ENCODE data around the gene FCN1.

Gene FCN1

DNA sequence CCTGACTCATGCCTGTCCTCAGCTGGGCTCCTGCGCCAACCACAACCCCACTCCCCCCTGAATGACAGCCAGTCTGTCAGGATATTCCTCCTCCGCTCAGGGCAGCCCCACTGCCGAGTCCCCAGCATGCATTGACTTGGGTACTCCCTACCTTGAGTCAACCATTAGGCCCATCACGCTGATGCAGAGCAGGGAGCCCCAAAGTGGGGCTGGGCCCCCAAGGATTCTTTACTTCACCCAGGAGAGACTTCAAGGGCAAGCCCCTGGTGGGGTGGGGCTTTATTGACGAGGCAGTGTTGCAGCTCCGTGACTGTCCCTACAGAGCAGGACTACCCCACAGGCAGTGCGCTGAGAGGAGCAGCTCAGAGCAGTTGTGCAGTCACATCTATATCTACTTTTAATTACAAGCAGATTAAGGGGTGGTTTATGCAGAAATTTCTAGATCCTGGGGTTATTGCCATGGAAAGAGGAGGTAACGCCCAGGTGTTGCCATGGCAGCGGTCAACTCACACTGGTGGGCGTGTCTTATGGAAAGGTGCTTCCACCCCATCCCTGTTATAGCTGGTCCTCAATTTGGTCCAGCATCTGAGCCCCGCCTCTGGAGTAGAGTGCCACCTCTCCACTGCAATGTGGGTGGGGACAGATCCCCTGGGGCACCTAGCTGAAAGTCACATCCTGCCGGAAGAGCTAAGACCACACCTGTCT, 32.1 kb upstream of the FCN1 start:
- Histone ChIP-seq H3K27ac (ENCODE audit: low read length) (no peak overlapping the region), H3K36me3 (ENCODE audit: insufficient read depth, low read depth, low read length) (no peaks in the 10 kb centered on the region), H3K27me3 (ENCODE audit: insufficient read depth, low read length) (no peaks in the 10 kb centered on the region), H3K4me3 (ENCODE audit: low read length) (no peak overlapping the region), H3K9ac (ENCODE audit: low read depth, low read length) (no peak overlapping the region), H3K4me1 (ENCODE audit: insufficient read depth, low read length) (no peaks in the 10 kb centered on the region; the same call in 1 of the 2 replicates), H3K9me3 (ENCODE audit: insufficient read depth, low read depth, low read length) (no peaks in the 10 kb centered on the region; the same call in 1 of the 2 replicates)

DNA sequence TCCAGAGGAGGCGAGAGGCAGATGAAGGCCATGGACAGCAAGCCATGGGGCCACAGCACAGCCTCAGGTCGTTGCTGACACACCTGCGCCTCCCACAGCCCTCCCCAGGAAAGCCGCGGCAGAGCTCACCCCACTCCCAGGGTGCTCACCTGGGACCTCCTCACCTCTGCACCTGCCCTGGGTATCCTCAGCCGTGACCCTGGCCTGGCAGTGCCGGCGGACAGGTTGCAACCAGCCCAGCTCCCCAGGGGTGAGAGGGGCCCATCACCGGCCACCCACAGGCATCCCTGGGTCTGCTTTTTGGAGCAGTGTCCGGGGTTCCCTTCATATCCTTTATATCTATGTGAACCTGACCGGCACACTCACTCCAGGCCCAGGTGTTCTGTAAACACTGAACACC, 30.4 kb upstream of the FCN1 start:
- no peaks in the 10 kb centered on the region for H3K9me3 ChIP-seq (ENCODE audit: insufficient read depth, low read depth, low read length)
- H3K36me3 ChIP-seq (ENCODE audit: insufficient read depth, low read depth, low read length), result no peaks in the 10 kb centered on the region
- no peak overlapping the region for H3K27ac ChIP-seq (ENCODE audit: low read length)
- no peak overlapping the region for H3K9ac ChIP-seq (ENCODE audit: low read depth, low read length)
- peaks cover 7% of the 10 kb centered on the region; the same call in 1 of the 2 replicates for H3K27me3 ChIP-seq (ENCODE audit: insufficient read depth, low read length)
- H3K4me1 ChIP-seq (ENCODE audit: insufficient read depth, low read length), result no peaks in the 10 kb centered on the region; the same call in 1 of the 2 replicates
- no peak overlapping the region for H3K4me3 ChIP-seq (ENCODE audit: low read length)

DNA sequence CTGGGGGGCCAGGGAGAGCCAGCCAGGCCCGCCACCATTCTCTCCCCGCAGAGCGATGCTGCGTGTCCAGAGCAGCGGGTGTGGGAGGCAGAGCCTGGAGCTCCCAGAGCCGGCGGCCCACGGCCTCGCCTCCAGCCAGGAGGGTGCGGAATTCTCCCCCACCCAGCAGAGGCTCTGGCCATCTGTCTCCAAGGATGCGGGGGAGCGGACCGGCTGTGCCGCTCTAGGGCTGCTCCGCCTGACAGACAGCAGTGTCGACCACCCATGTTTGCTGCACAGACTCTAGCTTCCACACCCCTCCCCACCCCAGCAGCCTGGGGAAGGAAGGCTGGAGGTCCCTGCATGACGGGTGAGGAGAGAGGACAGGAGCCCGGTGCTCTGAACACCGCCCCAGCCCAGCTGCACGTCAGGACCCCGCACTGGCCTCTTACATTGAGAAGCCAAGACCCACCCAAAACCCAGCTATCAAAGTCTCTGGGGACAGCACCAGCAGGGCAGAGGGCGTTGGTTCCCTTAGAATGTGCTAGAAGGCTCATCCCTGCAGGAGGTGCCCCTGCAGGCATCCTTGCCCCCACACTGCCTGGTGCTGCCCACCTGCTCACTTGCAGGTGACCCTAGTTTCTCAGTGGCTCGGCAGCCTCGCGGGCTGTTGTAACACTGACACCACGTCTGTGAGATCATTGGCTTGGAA, 29.7 kb upstream of the FCN1 start:
- Histone ChIP-seq H3K27ac (ENCODE audit: low read length) (no peak overlapping the region), H3K9ac (ENCODE audit: low read depth, low read length) (no peak overlapping the region), H3K9me3 (ENCODE audit: insufficient read depth, low read depth, low read length) (no peaks in the 10 kb centered on the region), H3K4me1 (ENCODE audit: insufficient read depth, low read length) (no peaks in the 10 kb centered on the region; the same call in 1 of the 2 replicates), H3K36me3 (ENCODE audit: insufficient read depth, low read depth, low read length) (no peaks in the 10 kb centered on the region), H3K4me3 (ENCODE audit: low read length) (no peak overlapping the region), H3K27me3 (ENCODE audit: insufficient read depth, low read length) (peaks cover 7% of the 10 kb centered on the region; the same call in 1 of the 2 replicates)

DNA sequence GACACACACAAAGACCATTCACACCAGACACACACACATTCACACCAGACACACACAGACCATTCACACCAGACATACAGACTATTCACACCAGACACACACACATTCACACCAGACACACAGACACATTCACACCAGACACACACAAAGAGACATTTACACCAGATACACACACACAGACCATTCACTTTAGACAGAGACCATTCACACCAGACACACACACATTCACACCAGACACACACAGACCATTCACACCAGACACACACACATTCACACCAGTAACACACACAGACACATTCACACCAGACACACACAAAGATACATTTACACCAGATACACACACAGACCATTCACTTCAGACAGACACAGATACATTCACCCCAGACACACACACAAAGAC, 29.0 kb upstream of the FCN1 start:
- H3K4me1 ChIP-seq (ENCODE audit: insufficient read depth, low read length), result no peaks in the 10 kb centered on the region; the same call in 1 of the 2 replicates

DNA sequence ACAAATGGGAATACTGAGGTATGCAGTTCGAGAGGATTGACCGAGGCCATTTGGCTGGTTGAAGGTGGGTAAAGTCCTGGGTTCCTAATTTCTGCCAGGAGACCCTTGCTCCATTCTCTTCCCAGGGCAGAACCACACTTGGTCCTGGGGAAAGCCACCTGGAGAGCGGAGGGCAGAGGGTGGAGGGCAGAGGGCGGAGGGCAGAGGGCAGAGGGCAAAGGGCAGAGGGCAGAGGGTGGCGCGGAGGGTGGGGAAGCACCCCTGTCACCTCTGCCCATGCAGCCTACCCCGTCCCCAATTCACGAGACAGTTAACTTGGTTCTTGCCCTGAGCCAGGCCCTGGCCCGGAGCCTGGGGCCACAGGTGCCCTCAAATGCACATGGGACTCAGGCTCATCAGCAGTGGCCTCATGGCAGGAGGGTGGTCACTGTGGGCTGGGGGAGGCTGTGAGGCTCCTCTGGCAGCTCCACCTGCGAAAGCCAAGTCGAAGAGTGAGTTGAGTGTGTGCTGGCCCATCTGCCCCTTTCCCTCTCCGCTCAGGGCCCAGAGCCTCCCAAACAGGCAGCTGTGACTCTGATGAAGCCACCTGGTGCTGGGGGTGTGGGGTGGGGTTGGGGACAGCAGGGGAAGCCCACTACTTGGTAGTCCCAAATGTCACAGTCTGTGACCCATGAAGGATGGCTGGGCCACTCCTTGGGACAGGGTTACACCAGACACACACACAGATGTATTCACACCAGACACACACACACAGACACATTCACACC, 28.0 kb upstream of the FCN1 start:
- H3K27ac ChIP-seq (ENCODE audit: low read length), result no peak overlapping the region
- H3K9ac ChIP-seq (ENCODE audit: low read depth, low read length), result no peak overlapping the region
- no peaks in the 10 kb centered on the region for H3K9me3 ChIP-seq (ENCODE audit: insufficient read depth, low read depth, low read length)
- no peaks in the 10 kb centered on the region; the same call in 1 of the 2 replicates for H3K4me1 ChIP-seq (ENCODE audit: insufficient read depth, low read length)
- no peak overlapping the region for H3K4me3 ChIP-seq (ENCODE audit: low read length)
- H3K27me3 ChIP-seq (ENCODE audit: insufficient read depth, low read length), result peaks cover 7% of the 10 kb centered on the region; the same call in 1 of the 2 replicates
- no peaks in the 10 kb centered on the region for H3K36me3 ChIP-seq (ENCODE audit: insufficient read depth, low read depth, low read length)

More for the DNA sequence above, 29.0 kb upstream of the FCN1 start:
- no peak overlapping the region for H3K9ac ChIP-seq (ENCODE audit: low read depth, low read length)
- H3K4me3 ChIP-seq (ENCODE audit: low read length), result no peak overlapping the region
- H3K36me3 ChIP-seq (ENCODE audit: insufficient read depth, low read depth, low read length), result no peaks in the 10 kb centered on the region
- H3K27ac ChIP-seq (ENCODE audit: low read length), result no peak overlapping the region
- H3K9me3 ChIP-seq (ENCODE audit: insufficient read depth, low read depth, low read length), result no peaks in the 10 kb centered on the region
- peaks cover 7% of the 10 kb centered on the region; the same call in 1 of the 2 replicates for H3K27me3 ChIP-seq (ENCODE audit: insufficient read depth, low read length)

DNA sequence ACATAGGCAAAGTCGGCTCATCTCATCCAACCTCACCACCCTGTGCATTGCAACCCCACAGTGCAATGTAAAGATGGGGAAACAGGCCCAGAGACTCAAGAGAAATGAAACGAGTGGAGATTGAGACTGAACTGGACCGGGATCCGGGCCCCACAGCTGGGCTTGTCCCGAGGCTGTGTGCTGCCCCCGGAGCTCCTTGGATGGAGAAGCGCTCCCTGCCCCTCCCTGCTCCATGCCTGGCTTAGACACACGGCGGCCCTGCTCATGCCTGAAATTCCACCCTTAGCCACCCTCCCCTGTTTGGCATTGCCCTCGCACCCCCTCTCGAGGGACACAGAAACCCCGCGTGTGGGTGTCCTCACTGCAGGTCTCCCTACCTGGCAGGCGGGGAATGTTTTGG, 27.2 kb upstream of the FCN1 start:
- H3K9ac ChIP-seq (ENCODE audit: low read depth, low read length), result no peak overlapping the region
- H3K9me3 ChIP-seq (ENCODE audit: insufficient read depth, low read depth, low read length), result no peaks in the 10 kb centered on the region
- H3K4me1 ChIP-seq (ENCODE audit: insufficient read depth, low read length), result no peaks in the 10 kb centered on the region; the same call in 1 of the 2 replicates
- H3K27ac ChIP-seq (ENCODE audit: low read length), result no peak overlapping the region
- H3K36me3 ChIP-seq (ENCODE audit: insufficient read depth, low read depth, low read length), result no peaks in the 10 kb centered on the region
- peaks cover 7% of the 10 kb centered on the region; the same call in 1 of the 2 replicates for H3K27me3 ChIP-seq (ENCODE audit: insufficient read depth, low read length)
- H3K4me3 ChIP-seq (ENCODE audit: low read length), result no peak overlapping the region

DNA sequence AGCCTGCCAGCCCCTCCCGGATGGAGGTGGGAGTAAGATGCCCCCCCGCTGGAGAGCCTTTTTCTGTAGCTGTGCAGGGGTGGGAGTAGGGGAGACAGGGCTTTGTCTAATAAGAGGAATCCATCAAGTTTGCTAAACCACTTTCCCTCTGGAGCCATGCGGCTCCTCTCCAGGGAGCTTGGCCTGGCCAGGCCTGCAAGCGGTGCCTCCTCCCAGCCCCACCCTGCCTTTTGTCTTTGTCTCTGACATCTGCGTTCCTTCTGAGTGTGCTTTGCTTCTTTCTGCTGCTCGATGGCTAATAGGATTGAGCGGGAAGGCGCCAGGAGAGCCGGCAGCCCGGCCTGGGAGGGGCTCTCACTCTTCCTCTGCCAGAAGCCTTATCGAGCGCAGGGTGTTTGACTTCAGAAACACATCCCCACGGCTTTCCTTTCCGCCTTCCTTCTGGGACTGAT, 26.7 kb upstream of the FCN1 start:
- Histone ChIP-seq H3K9ac (ENCODE audit: low read depth, low read length) (no peak overlapping the region), H3K9me3 (ENCODE audit: insufficient read depth, low read depth, low read length) (no peaks in the 10 kb centered on the region), H3K36me3 (ENCODE audit: insufficient read depth, low read depth, low read length) (no peaks in the 10 kb centered on the region), H3K4me1 (ENCODE audit: insufficient read depth, low read length) (no peaks in the 10 kb centered on the region; the same call in 1 of the 2 replicates), H3K4me3 (ENCODE audit: low read length) (no peak overlapping the region), H3K27me3 (ENCODE audit: insufficient read depth, low read length) (peaks cover 7% of the 10 kb centered on the region; the same call in 1 of the 2 replicates), H3K27ac (ENCODE audit: low read length) (no peak overlapping the region)

DNA sequence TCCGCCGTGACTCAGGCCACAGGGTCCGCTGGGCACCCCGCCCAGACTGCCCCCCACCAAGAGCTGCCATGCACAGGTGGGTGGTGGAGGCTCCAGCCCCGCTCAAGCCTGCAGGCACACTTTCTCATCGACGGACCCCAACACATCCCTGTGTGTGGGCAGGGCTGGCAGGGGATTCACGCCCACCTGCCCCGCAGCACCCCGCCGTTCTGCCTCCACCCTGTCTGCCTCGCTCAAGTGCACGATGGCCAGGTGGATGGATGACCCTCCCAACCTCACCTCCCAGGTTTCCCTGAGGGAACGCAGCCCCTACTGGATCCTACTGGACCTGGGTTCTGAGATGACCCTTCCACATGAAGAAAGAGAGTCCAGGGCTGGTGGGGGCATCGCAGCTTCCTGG, 26.1 kb upstream of the FCN1 start:
- no peaks in the 10 kb centered on the region; the same call in 1 of the 2 replicates for H3K4me1 ChIP-seq (ENCODE audit: insufficient read depth, low read length)
- H3K9me3 ChIP-seq (ENCODE audit: insufficient read depth, low read depth, low read length), result no peaks in the 10 kb centered on the region
- H3K27ac ChIP-seq (ENCODE audit: low read length), result no peak overlapping the region
- H3K36me3 ChIP-seq (ENCODE audit: insufficient read depth, low read depth, low read length), result no peaks in the 10 kb centered on the region
- peaks cover 7% of the 10 kb centered on the region; the same call in 1 of the 2 replicates for H3K27me3 ChIP-seq (ENCODE audit: insufficient read depth, low read length)
- no peak overlapping the region for H3K9ac ChIP-seq (ENCODE audit: low read depth, low read length)
- no peak overlapping the region for H3K4me3 ChIP-seq (ENCODE audit: low read length)

DNA sequence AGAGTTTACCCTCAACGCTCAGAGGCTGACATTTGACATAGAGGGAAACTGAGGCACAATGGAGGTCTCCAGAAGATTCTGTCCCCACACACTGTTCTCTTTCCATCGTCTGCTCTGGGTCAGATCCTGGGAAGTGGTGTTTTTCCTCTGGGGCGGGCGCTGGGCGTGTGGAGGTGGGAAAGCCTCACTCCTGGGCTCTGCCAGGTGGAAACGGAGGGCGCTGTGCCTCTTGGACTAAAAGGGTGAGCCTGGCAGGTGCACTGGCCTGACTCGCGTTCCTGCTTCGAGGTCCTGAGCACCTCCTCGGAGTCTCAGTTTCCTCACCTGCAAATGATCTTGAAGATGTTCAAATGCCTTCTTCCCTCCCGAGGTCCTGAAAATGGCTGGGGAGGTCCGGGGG, 25.7 kb upstream of the FCN1 start:
- Histone ChIP-seq H3K4me1 (ENCODE audit: insufficient read depth, low read length) (no peaks in the 10 kb centered on the region; the same call in 1 of the 2 replicates), H3K36me3 (ENCODE audit: insufficient read depth, low read depth, low read length) (no peaks in the 10 kb centered on the region), H3K4me3 (ENCODE audit: low read length) (no peak overlapping the region), H3K9ac (ENCODE audit: low read depth, low read length) (no peak overlapping the region), H3K9me3 (ENCODE audit: insufficient read depth, low read depth, low read length) (no peaks in the 10 kb centered on the region), H3K27ac (ENCODE audit: low read length) (no peak overlapping the region), H3K27me3 (ENCODE audit: insufficient read depth, low read length) (peaks cover 7% of the 10 kb centered on the region; the same call in 1 of the 2 replicates)

DNA sequence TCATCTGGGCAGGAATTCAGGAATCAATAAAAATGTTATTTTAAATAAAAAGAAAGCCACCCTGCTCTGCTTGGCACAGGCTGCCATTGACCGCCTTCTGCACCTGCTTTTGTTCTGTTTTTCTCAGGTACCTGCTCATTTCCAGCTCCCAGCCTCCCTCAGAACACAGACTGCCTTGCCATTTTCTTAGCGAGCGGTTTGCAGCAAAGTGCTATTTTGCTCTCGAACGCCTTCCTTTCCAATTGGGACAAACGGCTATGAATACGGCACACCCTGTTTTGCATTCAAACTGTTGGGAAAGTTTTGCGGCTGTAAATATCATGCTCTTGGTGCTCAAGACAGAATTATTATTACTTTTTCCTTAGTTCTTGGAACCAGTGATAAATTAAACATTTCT, 25.1 kb upstream of the FCN1 start:
- Histone ChIP-seq H3K9ac (ENCODE audit: low read depth, low read length) (no peak overlapping the region), H3K4me1 (ENCODE audit: insufficient read depth, low read length) (no peaks in the 10 kb centered on the region; the same call in 1 of the 2 replicates), H3K27me3 (ENCODE audit: insufficient read depth, low read length) (peaks cover 7% of the 10 kb centered on the region; the same call in 1 of the 2 replicates), H3K9me3 (ENCODE audit: insufficient read depth, low read depth, low read length) (no peaks in the 10 kb centered on the region), H3K27ac (ENCODE audit: low read length) (no peak overlapping the region), H3K4me3 (ENCODE audit: low read length) (no peak overlapping the region), H3K36me3 (ENCODE audit: insufficient read depth, low read depth, low read length) (no peaks in the 10 kb centered on the region)

DNA sequence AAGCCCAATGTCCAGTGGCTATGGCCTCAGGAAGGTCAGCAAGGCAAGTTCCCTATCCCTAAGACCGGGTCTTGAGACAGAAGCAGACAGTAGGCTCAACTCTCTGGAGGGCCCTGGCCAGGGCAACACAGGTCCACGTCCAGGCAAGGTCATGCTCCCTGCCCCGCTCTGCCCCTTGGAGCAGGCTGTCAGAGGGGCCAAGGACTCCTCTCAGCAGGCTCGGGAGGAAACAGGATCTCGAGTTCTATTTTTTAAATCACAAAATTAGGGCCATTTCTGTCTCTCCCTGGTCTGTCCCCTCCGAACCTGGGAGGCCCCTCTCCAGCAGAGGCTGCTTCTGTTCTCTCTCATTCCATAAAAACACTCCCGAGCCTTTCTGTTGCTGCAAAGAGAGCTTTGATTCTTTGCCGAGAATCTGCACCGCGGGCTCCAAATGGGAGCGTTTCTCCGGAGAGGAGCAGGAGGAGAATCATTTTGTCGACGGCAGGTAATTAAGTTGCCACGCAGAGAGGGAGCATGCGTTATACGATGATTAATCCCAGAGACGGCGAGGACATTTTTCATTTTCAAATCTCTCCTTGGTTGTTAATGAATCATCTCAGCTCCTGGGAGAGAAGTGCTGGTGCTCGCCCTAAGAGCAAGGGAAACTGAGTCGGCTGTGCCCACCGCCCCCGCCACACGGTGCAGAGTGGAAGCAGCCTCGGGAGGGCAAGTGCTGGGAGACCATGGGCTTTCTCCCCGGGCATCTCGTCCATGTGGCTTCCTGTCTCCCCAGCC, 24.5 kb upstream of the FCN1 start:
- no peak overlapping the region for H3K4me3 ChIP-seq (ENCODE audit: low read length)
- H3K9me3 ChIP-seq (ENCODE audit: insufficient read depth, low read depth, low read length), result no peaks in the 10 kb centered on the region
- H3K27ac ChIP-seq (ENCODE audit: low read length), result no peak overlapping the region
- H3K4me1 ChIP-seq (ENCODE audit: insufficient read depth, low read length), result no peaks in the 10 kb centered on the region; the same call in 1 of the 2 replicates
- H3K36me3 ChIP-seq (ENCODE audit: insufficient read depth, low read depth, low read length), result no peaks in the 10 kb centered on the region
- H3K27me3 ChIP-seq (ENCODE audit: insufficient read depth, low read length), result peaks cover 7% of the 10 kb centered on the region; the same call in 1 of the 2 replicates
- H3K9ac ChIP-seq (ENCODE audit: low read depth, low read length), result no peak overlapping the region

Measured in iPS-20b (cell line).